ENCODE results near the gene MCTP2.

GRCh38 chr15:94381384-94381783, 150.0 kb downstream of the MCTP2 start:
- TF ChIP-seq CTCF (IDR thresholded peaks at IDR 0.05; ENCODE audit: insufficient read depth, low read length, poor library complexity, severe bottlenecking): no peak
- no peak for TF ChIP-seq EZH2phosphoT487 (conservative IDR thresholded peaks at IDR 0.05; ENCODE audit: low read length)
